Measurements from ENCODE around the gene BEND4.
"Not testable (repeated sequence)": the region's sequence is repeated elsewhere in the genome, so short reads cannot be mapped to it uniquely, and the experiment has no call there.

The BEND4 gene

DNA sequence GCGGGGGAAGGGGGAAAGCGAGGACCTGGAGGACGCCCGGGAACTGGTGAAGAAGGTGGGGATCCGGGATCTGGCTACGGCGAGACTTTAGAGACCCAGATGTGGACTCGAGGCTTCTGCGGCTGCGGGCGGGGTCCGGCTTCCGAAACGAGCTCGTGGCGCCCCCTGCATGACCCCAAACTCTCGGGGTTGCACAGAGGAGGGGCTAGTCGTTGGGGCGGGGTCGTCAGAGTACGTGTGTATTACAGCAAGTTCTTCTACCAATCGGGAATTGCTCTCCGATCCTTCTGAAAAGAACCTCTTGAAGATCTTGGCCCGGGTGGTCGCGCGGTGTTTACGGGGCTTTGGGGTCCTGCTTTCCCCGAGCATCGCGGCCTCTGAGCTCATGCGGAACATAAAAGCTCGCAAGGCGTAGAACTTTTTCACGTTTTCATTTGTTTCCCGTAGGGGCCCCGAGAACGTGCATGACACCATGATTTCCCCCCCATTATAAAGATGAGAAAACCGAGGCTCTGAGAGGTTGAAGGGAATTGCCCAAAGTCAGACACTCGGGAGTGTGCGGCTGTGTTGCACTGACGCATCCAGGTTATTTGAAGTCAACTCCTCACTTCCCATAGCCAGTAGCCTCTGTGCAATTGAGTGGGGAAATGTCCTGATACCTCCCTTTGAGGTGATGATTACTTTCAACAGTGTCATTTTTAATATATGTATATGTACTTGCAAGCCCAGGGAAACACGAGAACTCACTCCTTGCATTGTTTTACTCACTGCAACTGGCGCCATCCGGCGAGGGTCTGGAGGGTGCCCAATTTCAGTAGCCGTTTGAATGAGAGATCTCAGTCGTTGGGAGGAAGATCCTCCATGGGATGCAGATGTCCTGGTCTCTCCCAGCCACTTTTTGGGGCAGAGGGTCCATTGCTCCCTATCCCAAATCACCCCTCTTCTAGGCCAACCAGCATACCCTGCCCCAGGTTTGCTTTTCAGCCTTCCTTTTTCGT, at the start of gene BEND4:
TSS of gene BEND4 (minus strand) at position 149 of the 998 bp plus-strand sequence. CDS start 512 bp downstream, outside the sequence.
- no peak for DNase-seq

DNA sequence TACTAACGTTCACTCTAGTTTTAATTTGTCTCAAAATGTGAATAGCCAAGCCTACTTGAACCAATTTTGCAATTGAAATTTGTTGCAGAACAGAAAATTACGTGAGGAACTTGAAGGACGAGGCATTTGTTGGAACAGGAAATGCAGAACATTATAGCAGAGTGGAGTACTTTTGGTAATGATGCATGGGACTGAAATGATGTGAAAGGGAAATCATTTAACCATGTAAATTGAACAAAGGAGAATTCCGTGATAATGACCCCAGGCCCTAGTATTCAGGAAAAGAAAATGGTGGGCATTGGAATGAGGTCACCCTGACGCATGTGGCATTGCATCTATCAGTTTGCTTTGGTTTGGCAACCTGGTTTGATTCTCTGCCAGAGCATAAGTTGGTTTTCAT, 44.9 kb upstream of the BEND4 start:
- no peak for DNase-seq

DNA sequence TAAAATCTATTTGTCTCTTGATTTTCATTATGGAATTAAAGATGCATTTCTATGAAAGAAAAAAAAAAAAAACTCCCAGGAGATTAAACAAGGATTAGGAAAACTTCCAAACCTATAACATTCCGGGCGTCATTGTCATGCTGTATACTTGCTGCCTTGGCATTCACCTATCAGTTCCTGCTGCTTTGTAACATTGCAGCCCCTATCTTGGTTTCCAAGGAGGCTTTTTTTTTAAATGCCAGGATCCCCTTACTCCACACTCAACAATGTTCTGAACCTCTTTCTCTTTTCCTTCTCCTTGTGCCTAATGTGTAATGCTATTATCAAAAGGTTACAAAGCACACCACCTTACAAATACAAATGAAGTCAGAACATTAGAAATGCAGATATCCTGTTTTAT, 20.5 kb upstream of the BEND4 start:
- no peak for DNase-seq

DNA sequence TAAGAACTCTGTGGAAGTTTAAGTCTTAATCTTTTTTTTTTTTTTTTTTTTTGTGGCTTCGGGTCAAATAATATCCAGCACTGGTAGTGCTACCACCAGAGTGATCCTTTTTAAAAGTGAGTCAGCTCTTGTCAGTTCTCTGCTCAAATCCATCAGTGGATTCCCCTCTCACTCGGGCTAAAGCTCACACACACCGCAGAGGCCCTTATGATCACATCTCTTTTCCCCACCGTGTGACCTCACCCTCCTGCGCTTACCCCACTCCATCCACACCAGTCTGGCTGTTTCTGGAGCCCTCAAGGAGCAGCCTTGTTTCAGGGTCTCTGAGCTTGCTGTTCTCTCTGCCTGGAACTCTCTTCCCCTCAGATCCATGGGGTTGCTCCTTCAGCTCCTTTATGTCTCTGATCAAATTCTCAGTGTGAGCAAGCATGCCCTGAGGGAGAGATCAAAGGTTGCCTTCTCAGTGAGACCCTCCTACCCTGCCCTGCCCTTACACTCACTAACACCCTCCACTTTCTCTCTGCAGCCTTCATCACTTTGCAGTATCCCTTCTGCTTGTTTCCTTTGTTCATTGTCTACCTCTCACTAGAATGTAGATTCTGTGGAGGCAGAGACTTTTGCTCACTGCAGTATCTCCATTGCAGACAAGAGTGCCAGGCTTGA, 19.8 kb upstream of the BEND4 start:
- DNase-seq: no peak

DNA sequence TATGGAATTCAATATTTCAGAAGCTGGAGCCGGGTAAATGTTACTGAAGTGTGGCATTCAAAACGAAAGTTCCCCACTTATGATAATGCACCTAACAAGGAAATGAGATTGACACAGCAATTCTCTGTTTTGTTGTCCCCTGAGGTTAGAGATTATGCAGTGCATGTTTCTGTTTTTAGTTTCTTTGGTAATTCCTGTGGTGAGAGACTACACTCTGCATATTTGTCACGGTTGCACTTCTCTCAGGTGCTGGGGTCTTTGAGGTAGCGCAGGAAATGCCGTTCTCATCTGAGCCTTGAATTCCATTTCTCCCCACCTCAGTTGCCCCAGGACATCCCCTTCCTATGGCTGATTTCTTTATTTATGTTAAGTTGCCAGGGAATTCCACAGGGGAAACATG, 15.3 kb upstream of the BEND4 start:
- DNase-seq: no peak

DNA sequence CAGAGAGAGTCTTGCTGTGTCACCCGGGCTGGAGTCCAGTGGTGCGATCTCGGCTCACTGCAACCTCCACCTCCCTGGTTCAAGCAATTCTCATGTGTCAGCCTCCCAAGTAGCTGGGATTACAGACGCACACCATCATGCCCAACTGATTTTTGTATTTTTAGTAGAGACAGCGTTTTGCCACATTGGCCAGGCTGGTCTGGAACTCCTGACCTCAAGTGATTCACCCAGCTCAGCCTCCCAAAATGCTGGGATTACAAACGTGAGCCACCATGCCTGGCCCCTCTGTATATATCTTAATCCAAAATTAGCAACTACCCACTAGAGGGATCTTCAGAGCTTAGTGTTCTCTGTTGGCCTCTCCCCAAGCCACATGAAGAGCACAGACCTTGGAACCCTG, 13.7 kb upstream of the BEND4 start:
- not testable (repeated sequence) for DNase-seq

DNA sequence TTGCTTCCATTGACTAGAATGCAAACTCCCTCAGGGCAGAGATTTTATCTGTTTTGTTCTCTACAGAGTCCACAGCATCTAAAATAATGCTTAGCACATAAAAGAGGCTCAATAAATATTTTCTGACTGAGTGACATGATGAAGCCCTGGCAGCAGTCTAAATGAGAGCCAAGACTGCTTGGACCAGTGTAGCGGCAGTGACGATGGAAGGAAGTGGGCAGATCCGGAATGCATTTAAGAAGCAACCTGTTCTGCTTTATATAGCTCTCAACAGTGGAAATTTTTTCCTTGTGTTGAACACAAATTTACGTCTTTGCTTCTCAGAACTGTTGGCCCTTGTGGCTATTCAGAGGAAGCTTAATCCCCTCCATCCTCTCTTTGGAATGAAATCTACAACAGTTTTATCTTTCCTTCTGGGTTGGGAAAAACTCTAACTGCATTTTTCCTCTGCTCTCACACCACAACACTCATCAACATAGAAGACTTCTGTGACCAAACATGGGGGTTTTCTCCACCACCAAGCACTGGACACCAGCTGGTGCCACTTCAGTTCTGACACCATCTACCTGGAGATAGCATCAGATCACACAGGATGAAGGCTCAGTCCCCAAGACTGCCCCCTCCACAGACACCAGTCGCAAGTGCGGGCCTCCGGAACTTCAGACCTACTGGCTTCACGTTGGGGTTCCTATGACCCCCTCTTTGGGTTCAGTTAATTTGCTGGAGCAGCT, 7.0 kb upstream of the BEND4 start:
- no peak for DNase-seq

DNA sequence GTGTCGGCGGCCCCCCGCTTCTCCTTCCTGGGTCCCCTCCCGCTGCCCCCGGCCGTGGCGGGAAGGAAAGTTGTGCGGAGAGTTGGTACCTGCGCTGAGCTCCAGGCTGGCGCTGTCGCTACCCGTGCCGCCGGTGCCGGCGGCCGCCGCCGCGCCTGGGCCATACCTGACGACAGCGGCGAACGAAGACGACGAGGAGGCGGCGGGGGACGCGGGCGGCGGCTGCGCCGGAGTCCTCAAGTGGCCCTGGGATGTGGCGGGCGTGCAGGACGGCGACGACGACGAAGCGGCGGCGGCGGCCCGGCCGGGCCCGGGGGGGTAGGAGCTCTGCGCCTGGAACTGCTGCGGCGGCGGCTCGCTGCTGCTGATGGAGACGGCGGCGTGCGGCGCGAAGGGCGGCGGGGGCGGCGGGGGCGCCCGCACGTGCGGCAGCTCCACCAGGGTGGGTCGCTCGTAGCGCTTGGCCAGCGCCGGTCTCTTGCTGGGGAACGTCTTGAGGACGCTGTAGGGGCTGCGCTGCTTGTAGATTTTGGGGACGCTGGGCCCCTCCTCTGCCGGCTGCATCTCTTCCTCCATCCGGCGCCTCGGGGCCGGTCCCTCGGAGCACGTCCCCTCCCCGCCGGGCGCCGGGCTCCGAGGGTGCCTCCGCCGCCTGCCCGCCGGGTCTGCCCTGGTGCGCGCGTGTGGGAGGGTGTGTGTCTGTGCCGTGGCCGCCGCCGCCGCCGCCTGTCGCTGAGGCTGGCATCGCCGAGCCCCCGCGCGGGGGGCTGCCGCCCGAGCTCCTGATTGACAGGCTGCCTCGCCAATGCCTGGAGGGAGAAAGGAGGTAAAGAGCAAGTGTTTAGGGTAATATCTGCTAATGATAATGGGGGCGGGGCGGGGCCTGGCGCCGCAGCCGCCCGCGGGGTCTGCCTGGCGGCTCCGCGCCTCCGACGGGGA, 618 bp downstream of the BEND4 start:
- peak; percentile 14 for DNase-seq

DNA sequence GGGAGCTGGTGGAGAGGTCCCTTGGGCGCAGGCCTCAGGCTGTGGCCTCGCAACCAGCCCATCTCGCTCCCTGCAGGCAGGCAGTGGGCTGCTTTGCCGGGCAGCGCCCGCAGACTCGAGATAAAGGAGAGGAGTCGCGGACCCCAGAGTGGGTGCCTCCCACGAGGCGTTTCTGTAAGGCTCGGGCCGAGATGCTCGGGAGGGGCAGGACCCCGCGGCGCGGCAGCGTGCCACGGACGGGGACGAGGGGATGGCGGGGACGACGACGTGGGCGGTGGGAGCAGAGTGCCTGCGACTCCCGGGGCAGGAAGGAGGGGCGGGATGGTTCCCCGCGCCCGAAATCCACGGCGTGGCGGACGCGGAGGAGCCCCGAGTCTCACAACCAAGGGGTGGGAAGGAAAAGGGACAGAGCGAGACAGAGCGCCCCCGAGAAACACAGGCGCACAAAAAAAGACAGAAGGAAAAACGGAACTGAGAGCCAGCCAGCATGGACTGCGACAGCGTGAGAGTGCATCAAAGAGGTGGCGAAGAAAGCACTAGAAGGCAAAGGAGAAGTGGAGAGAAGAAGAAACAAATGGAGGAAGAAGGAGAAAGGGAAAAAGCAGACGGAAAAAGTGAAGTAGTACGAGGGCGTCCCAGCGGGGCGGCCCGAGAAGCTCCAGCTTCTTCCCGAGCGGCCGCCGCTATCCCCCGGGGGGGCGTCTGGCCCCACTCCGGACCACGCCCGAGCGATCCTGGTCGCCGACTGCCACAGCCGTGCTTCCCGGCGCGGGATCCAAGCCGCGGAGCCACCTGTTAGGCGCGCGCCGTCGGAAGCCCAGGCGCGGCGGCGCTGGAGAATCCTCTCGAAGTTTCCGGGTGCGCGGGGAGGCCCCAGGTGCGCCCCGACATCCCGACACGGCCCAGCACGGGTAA, 1.5 kb downstream of the BEND4 start:
- DNase-seq: no peak

DNA sequence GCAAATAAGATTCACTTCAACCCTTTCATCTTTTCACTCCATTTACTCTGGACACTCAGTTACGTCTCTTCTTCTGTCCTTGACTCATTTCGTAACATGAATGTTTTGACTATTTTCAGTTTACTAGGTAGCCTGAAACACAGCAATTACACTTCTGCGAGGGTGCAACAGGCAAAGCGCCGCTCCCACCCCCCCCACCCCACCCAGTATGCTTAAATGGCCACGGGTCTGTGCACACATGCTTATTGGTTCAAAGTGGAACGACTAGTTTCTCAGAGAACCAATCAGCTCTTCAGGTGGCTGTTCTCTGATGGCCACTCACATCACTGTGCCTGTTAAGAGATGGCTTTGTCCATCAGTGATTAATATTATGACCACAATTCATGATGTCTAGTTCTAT, 3.5 kb downstream of the BEND4 start:
- no peak for DNase-seq

DNA sequence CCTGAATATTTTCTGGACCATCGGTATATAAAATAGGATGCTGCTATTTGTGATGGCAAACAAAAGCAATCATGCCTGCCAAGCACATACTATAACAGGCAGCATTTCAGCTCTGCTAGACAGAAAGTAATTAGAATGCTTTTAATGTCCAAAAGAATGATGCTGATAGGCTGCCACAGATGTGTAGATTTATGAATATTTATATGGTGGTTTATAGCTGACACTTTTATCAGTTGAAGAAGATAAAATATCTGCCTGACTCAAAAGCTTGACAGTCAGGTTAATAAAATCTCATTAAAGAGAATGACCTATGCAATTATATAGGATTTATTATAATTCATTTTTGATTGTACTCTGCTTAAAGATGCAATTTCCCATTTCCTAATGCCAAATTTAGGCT, 4.0 kb downstream of the BEND4 start:
- DNase-seq: no peak

DNA sequence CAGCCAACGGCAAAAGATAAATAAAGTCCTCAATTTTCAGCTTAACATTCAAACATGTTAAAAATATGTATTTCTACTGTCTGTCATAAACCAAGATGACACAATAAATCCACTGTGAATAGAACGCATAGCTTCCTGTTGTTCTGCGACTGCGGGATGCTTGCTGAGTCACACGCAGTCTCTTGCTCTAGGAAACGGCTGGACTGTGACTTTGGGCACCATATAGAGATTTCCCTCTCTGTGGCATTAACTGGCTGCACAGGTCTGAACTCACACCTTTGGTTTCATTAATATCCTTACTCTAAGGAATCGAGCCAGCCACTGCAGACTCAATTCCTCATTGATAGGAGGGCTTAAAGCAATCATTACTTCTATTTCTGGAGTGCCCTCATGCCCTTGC, 8.4 kb downstream of the BEND4 start:
- DNase-seq: no peak

DNA sequence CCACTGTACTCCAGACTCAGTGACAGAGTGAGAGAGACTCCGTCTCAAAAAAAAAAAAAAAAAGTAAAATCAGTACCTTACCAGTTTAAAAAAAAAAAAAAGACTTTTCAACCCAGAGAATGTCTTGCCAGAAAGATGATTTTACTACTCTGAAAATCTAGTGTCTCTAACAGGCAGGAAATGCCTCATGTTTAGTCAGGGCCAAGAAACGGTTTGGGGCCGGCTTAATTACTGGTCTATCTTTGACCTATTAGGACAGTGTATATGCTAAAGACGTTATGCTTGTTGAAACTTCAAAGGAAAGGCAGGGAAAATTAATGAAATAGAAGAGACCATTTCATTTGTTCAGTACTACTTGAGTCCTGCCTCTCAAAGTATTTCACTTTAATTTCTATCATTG, 9.9 kb downstream of the BEND4 start:
- DNase-seq: no peak

DNA sequence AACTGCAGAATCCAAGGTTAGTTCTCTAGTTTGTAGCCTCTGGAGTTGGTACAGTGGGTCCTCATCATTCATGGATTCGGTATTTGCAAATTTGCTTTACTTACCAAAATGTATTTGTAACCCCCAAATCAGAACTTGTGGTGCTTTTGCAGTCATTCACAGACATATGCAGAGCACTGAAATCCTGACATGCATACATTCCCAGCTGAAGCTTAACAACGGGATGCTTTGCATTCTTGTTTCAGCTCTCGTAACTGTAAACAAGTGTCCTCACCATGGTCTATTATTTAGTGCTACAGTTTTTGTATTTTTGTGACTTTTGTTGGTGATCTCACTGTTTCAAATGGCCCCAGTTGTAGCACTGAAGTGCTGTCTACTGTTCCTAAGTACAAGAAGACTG, 16.1 kb downstream of the BEND4 start:
- no peak for DNase-seq

DNA sequence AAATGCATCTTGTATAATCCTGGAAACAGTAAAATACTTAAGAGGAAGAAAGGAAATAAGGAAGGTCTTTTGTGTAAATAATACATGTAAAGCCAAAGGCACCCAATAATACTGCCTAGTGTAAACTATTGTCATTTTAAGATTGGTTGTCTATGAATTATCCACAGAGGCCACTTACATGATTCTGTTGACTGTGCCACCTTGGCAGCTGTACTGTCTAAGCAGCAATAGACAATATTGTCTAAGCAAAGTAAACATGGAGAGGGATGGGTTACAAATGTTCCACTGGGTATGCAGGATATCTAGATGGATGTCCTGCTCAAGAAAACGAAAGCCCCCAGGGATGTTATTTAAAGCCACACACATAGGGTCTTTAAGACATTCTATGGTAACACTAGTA, 19.4 kb downstream of the BEND4 start:
- peak; percentile 45 for DNase-seq

DNA sequence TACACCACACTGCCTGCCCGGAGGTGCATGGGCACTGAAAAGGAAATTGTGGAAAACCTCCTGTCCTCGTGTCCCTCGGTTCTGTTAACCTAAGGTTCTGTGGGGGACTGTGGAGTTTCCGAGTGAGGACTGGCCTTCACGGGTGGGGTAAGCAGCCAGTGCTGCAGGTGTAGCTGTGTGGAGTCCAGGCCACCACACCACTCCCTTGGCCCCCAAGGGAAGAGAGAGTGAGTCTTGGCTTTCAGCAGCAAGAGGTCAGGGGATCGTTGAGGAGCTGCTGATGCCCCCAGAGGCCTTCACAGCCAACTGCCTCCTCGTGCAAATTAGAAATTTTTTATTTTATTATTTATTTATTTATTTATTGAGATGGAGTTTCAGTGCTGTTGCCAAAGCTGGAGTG, 20.4 kb downstream of the BEND4 start:
- no peak for DNase-seq

DNA sequence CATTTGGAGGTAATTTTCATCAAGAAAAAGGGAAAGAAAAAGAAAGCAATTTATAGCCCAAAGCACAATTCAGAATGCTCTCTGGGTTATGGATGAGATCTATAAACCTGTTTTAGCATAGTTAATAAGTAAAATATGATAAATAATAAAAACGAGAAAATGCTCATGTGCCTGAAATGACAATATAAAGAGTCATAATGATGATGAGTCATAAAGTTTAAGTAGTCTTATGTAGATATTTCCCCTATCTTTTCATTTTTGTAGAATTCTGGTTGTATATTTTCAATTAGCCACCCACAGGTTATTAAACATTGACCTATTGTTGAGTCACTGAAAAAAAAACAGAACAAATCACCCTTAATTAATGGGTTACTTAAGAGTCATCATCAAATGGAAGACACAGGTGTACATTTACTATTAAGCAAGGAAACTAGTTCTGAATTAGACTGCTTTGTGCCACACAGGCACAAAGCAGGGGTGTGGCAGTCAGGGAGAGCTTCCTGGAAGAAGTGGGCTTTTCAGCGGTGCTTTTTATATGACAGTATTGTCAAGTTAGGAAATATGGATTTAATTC, 29.3 kb downstream of the BEND4 start:
- no peak for DNase-seq

DNA sequence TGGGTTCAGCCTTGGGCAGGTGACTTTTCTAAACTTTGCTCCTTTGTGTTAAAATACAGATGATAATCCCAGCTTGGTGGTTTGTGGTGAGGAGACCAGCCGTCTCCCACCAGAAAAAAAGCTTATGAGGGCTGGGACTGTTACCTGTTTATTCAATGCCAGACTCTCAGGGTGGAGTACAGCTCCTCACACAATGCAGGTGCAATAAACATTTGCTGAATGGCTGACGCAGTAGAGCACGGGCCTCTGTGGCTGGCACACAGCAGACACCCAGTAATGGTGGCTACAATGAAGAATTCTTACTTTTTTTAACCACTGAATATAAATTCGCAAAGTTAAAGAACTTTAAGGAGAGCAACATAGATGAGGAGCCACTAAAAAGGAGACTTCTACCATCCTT, 30.2 kb downstream of the BEND4 start:
- DNase-seq: peak; percentile 14

DNA sequence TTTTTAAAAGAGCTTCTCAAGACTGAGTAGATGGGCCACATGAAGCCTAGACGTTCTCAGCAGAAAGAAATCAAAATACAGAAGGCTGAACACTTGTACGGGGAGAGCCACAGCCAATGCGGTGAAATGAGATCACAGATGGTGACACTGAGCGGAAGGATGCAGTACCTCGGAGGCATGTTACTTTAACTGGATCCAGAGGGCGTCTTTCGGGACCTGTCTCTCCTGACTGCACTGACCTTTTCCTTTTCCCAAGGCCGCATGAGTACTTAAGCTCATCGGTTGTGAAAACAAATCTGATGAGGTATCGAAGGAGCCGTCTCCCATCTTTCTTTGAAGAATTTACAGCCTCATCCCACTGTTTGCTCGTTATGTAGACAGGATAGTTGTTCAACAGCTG, 32.6 kb downstream of the BEND4 start:
- DNase-seq: no peak

DNA sequence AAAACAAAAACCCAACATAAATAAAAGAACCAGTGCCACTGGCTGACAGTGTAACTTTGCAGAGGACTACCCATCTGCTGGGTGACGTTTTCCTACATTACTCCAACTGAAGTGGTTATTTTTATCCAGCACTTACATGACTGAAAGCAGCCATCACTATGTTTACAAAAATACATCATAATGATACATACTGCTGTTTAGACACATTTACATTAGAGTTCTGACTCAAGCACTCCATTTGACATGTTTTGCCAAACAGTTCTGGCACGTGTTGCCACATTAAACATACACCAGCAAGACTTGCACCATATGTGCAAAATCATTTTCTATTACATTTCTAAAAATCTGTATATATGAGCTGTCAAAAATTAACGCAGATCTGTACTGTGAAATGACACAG, 39.6 kb downstream of the BEND4 start:
- no peak for DNase-seq

DNA sequence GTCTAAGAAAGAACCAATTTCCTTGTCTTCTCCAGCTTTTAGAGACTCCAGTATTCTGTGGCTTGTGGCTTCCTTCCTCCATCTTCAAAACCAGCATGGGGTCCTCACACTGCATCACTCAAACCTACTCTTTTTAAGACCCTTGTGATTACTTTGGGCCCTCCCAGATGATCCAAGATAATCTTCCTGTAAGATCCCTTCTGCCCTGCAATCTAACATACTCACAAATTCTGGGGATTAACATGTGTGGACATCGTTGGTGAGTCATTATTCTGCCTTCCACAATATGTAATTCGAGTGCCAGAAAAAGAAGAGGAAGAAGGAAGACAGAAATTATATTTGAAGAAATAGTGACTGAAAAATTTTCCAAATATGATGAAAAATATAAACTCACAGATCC, 47.9 kb downstream of the BEND4 start:
- no peak for DNase-seq
